CD4-positive, alpha-beta T cell treated with Interleukin-1 beta for 1 hour (primary cell): ENCODE data around the gene LDB2.

Experiments used
- DNase-seq, 2 donors: peaks; one replicate each; pipeline ENCODE4 v3.0.0-alpha.2; 2020 to 2022

The LDB2 gene

GRCh38 chr4:16713271-16713670 lies 185.2 kb downstream of the LDB2 start:
- no peak for DNase-seq

- no peak for DNase-seq
These were observed 188.2 kb downstream of the LDB2 start for GRCh38 chr4:16710198-16710597.

GRCh38 chr4:16707874-16708273 lies 190.6 kb downstream of the LDB2 start:
- DNase-seq, result no peak

GRCh38 chr4:16706251-16706650 lies 192.2 kb downstream of the LDB2 start:
- DNase-seq, result no peak

GRCh38 chr4:16705341-16705740 lies 193.1 kb downstream of the LDB2 start:
- DNase-seq, result no peak

GRCh38 chr4:16704489-16704888 lies 194.0 kb downstream of the LDB2 start:
- DNase-seq, result no peak

GRCh38 chr4:16695896-16696295 lies 202.5 kb downstream of the LDB2 start:
- no peak for DNase-seq

GRCh38 chr4:16694884-16695276 lies 203.6 kb downstream of the LDB2 start:
- DNase-seq, result no peak

GRCh38 chr4:16694173-16694883 lies 204.1 kb downstream of the LDB2 start:
- DNase-seq, result no peak

GRCh38 chr4:16693641-16694040 lies 204.8 kb downstream of the LDB2 start:
- no peak for DNase-seq

GRCh38 chr4:16692961-16693506 lies 205.4 kb downstream of the LDB2 start:
- no peak for DNase-seq

- no peak for DNase-seq
These were observed 205.9 kb downstream of the LDB2 start for GRCh38 chr4:16692524-16692923.

- DNase-seq, result no peak
These were observed 206.4 kb downstream of the LDB2 start for GRCh38 chr4:16692046-16692445.

GRCh38 chr4:16691450-16691849 lies 207.0 kb downstream of the LDB2 start:
- no peak for DNase-seq

GRCh38 chr4:16687845-16688244 lies 210.6 kb downstream of the LDB2 start:
- no peak for DNase-seq

- DNase-seq, result no peak
These were observed 211.4 kb downstream of the LDB2 start for GRCh38 chr4:16687011-16687410.

- no peak for DNase-seq
These were observed 212.2 kb downstream of the LDB2 start for GRCh38 chr4:16686195-16686594.

GRCh38 chr4:16685536-16685935 lies 212.9 kb downstream of the LDB2 start:
- DNase-seq, result no peak

GRCh38 chr4:16684935-16685334 lies 213.5 kb downstream of the LDB2 start:
- no peak for DNase-seq

- no peak for DNase-seq
These were observed 214.3 kb downstream of the LDB2 start for GRCh38 chr4:16684097-16684496.

GRCh38 chr4:16682975-16683374 lies 215.5 kb downstream of the LDB2 start:
- no peak for DNase-seq

GRCh38 chr4:16677001-16677944 lies 221.2 kb downstream of the LDB2 start:
- no peak for DNase-seq

- DNase-seq, result no peak
These were observed 222.1 kb downstream of the LDB2 start for GRCh38 chr4:16676230-16676770.

GRCh38 chr4:16674082-16674481 lies 224.4 kb downstream of the LDB2 start:
- no peak for DNase-seq
